ENCODE measurements around the gene A4GALT.
A peak's percentile ranks its signal among the peaks of the same experiment; 100 is the strongest.
"Not testable (repeated sequence)": the region's sequence is repeated elsewhere in the genome, so short reads cannot be mapped to it uniquely, and the experiment has no call there.

The A4GALT gene

GRCh38 chr22:42682113-42682851, 38.4 kb downstream of the A4GALT start:
- DNase-seq (ENCODE audit: low spot score): no peak

GRCh38 chr22:42680648-42681047, 40.0 kb downstream of the A4GALT start:
- no peak for DNase-seq (ENCODE audit: low spot score)

GRCh38 chr22:42679691-42680090, 41.0 kb downstream of the A4GALT start:
- DNase-seq (ENCODE audit: low spot score): no peak

- no peak for DNase-seq (ENCODE audit: low spot score)
These were observed 41.8 kb downstream of the A4GALT start for GRCh38 chr22:42678894-42679293.

GRCh38 chr22:42677936-42678335, 42.7 kb downstream of the A4GALT start:
- not testable (repeated sequence) for DNase-seq (ENCODE audit: low spot score)

- DNase-seq (ENCODE audit: low spot score): no peak
These were observed 44.5 kb downstream of the A4GALT start for GRCh38 chr22:42676059-42676607.

GRCh38 chr22:42673898-42674401, 46.7 kb downstream of the A4GALT start:
- no peak for DNase-seq (ENCODE audit: low spot score)

GRCh38 chr22:42673071-42673470, 47.6 kb downstream of the A4GALT start:
- DNase-seq (ENCODE audit: low spot score): not testable (repeated sequence)

- no peak for DNase-seq (ENCODE audit: low spot score)
These were observed 49.6 kb downstream of the A4GALT start for GRCh38 chr22:42670921-42671709.

- no peak for DNase-seq (ENCODE audit: low spot score)
These were observed 50.6 kb downstream of the A4GALT start for GRCh38 chr22:42670046-42670445.

- not testable (repeated sequence) for DNase-seq (ENCODE audit: low spot score)
These were observed 54.3 kb downstream of the A4GALT start for GRCh38 chr22:42666393-42666792.

- no peak for DNase-seq (ENCODE audit: low spot score)
These were observed 55.5 kb downstream of the A4GALT start for GRCh38 chr22:42664976-42665831.

- peak; percentile 92 for DNase-seq (ENCODE audit: low spot score)
These were observed 58.5 kb downstream of the A4GALT start for GRCh38 chr22:42661985-42662831.

GRCh38 chr22:42656578-42656977, 64.1 kb downstream of the A4GALT start:
- no peak for DNase-seq (ENCODE audit: low spot score)

- no peak for DNase-seq (ENCODE audit: low spot score)
These were observed 65.0 kb downstream of the A4GALT start for GRCh38 chr22:42655693-42656092.

GRCh38 chr22:42654436-42655073, 66.1 kb downstream of the A4GALT start:
- no peak for DNase-seq (ENCODE audit: low spot score)

GRCh38 chr22:42653999-42654398, 66.7 kb downstream of the A4GALT start:
- DNase-seq (ENCODE audit: low spot score): no peak

- DNase-seq (ENCODE audit: low spot score): no peak
These were observed 69.5 kb downstream of the A4GALT start for GRCh38 chr22:42651134-42651533.

GRCh38 chr22:42649246-42650099, 71.2 kb downstream of the A4GALT start, which contains the start of gene CYB5R3:
Gene CYB5R3, minus strand, starts transcription at chr22:42649392. Its CDS starts 77 bp downstream, at chr22:42649315.
- DNase-seq (ENCODE audit: low spot score): peak; percentile 89

Data from ecto neural progenitor cell (in vitro differentiated cells).